Activated naive CD4-positive, alpha-beta T cell treated with anti-CD3 and anti-CD28 coated beads, Interleukin-2, amount 50 U/mL, for 24 hours (primary cell): Measurements from ENCODE around the gene CREB5.

Source experiments
- H3K27ac Mint-ChIP-seq: one replicate; pipeline ENCODE4 v1.8.0; 2021; ENCODE audit warnings: mild to moderate bottlenecking, mixed read lengths
- H3K27me3 Mint-ChIP-seq: one replicate; pipeline ENCODE4 v1.8.0; 2021; ENCODE audit warnings: mixed read lengths
- H3K36me3 Mint-ChIP-seq: one replicate; pipeline ENCODE4 v1.8.0; 2021; ENCODE audit warnings: mixed read lengths
- H3K4me1 Mint-ChIP-seq: one replicate; pipeline ENCODE4 v1.8.0; 2021; ENCODE audit warnings: mixed read lengths
- H3K4me3 Mint-ChIP-seq: one replicate; pipeline ENCODE4 v1.8.0; 2021; ENCODE audit warnings: mild to moderate bottlenecking, mixed read lengths
- H3K9me3 Mint-ChIP-seq: one replicate; pipeline ENCODE4 v1.8.0; 2021; ENCODE audit warnings: mixed read lengths

CREB5 gene

DNA sequence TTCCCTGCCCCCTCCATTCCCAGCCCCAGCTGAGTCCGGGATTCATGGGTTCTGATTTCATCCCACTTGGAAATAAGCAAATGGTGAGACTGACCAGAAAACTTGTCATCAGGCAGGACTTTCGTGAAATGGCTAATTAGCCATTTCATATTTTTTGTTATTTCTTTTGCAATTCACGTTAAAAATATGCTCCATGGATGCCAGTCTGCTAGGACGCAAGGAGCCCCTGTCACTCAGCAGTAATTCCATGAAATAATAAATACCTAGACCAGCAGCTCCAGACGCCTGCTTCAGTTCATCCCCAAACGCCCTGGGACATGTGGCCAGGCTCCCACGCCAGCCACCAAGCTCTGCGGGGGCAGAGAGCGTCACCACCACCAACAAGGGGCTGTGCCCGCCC, 434.9 kb downstream of the CREB5 start:
- Mint-ChIP-seq H3K4me3 (no peak overlapping the region), H3K36me3 (no peaks in the 10 kb centered on the region), H3K27ac (no peak overlapping the region), H3K9me3 (no peaks in the 10 kb centered on the region), H3K27me3 (peaks cover 19% of the 10 kb centered on the region), H3K4me1 (no peaks in the 10 kb centered on the region)

DNA sequence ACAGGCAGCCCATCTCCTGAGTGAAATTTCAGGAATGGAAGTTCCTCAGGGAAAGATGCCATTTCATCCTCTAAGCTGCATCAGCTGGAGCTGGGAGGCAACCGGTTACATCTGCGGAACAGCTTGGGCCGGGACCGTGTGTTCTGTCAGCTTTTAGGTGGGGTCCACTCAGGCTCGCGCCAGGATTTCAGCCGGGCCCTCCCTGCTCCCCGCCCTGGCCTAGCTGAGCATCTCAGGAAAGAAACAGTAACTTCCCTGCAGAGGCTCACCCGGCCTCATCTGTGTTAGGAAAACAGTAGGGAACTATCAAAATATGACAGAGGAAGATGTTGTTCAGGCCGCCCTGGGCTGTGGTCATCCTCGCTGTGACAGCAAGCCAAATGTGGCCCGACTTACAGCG, 435.4 kb downstream of the CREB5 start:
- Mint-ChIP-seq H3K9me3 (no peaks in the 10 kb centered on the region), H3K27me3 (peaks cover 19% of the 10 kb centered on the region), H3K4me3 (no peak overlapping the region), H3K27ac (no peak overlapping the region), H3K36me3 (no peaks in the 10 kb centered on the region), H3K4me1 (no peaks in the 10 kb centered on the region)

DNA sequence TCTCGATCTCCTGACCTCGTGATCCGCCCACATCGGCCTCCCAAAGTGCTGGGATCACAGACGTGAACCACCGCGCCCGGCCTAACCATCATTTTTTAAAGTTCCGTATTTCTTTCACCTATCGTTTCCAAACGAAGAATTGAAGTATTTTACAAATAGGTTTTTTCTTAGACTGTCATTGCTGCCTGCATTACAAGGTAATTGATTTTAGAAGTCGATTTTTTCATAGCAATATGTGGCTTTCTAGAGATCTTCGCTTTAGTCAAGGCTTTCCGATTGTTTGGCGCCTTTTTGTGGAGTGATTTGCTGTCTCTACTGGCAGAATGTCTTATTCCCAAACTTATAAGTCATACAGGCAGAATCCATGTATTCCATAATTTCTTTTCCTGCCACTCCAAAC, 436.6 kb downstream of the CREB5 start:
- Mint-ChIP-seq H3K27ac (no peak overlapping the region), H3K36me3 (no peaks in the 10 kb centered on the region), H3K27me3 (peaks cover 24% of the 10 kb centered on the region), H3K9me3 (no peaks in the 10 kb centered on the region), H3K4me3 (no peak overlapping the region), H3K4me1 (peaks cover 7% of the 10 kb centered on the region)

DNA sequence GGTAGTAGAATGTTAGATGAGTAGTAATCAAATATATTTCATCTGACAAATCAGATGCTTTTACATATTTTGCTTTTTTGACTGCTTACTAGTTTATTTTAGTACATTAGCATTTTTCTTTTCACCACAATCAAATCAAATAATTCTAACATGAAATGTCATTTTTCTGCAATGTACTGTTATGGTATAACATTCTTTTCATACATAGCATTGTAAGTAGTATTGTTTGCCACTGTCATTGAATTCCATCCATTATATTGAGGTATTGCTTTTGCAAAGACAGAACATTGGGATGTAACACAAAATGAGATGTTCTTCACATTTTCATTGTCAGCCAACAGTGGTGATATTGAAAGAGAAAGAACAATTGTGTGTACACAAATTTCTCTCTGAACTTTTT, 438.4 kb downstream of the CREB5 start:
- no peak overlapping the region for H3K27ac Mint-ChIP-seq
- H3K27me3 Mint-ChIP-seq, result peaks cover 28% of the 10 kb centered on the region
- H3K4me1 Mint-ChIP-seq, result peaks cover 11% of the 10 kb centered on the region
- no peaks in the 10 kb centered on the region for H3K9me3 Mint-ChIP-seq
- H3K4me3 Mint-ChIP-seq, result no peak overlapping the region
- H3K36me3 Mint-ChIP-seq, result no peaks in the 10 kb centered on the region

DNA sequence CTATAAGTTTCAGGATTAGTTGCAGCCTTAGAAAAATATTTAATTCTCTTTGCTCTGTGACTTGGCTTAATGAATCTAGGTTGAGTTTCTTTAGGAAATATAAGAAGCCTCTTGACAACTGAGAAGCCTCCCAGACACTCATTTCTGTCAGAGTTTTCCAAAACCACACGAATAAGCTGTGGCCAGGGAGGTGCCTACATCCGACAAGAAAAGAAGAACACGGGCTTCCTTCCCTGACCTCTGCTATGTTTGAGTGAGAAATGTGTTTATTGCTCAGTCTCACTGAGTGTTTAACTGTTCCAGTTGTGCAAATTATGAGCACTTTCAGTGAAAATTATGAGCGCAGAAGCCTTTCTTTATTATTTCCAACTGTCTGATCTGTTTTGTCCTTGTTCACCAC, 440.8 kb downstream of the CREB5 start:
- Mint-ChIP-seq H3K4me3 (peak overlapping the region; percentile 79), H3K36me3 (no peaks in the 10 kb centered on the region), H3K27ac (no peak overlapping the region), H3K9me3 (no peaks in the 10 kb centered on the region), H3K27me3 (peaks cover 42% of the 10 kb centered on the region), H3K4me1 (peaks cover 11% of the 10 kb centered on the region)

DNA sequence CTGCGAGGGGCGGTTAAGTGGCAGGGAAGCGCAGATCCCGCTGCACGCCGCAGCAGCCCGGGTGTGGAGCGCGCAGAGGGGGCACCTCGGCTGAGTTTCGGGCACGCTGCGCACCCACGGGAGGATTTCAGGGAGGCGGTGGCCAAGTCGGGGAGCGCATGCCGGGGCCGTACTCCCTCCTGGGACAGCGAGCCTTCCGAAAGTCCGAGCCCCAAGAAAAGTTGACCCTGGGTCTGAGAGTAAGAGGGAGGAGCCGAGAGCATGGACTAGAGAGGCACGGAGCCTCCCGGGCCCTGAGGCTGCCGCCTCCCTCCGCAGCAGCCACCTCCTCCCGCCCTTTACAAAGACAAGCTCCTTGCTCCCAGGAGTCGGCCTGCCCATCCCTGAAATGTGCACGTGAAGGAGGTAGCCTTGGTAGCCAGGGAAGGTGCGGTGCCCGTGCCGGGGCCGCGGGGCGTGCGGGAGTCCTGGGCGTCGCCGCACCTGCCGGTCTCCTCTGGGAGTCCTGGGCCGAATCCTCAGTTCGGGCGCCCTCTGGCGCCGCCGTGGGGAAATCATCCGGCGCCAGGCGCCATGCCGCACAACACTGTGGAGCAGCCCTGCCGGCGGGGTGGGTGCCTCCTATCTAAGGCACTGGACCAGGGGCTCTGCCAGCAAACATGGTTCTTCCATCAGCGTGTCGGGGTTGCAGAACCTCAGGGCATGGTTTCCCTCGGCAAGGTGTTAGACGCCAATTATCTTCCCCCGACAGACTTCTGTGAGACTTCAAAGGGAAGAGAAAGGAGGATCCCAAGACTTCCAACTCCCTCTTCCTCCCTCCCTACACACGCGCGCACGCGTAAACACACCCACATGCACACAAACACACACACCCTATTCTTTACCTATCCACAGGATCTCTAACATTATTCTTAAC, 441.8 kb downstream of the CREB5 start:
- Mint-ChIP-seq H3K27ac (no peak overlapping the region), H3K4me3 (peak overlapping the region; percentile 79), H3K36me3 (no peaks in the 10 kb centered on the region), H3K4me1 (peaks cover 11% of the 10 kb centered on the region), H3K9me3 (no peaks in the 10 kb centered on the region), H3K27me3 (peaks cover 41% of the 10 kb centered on the region)

DNA sequence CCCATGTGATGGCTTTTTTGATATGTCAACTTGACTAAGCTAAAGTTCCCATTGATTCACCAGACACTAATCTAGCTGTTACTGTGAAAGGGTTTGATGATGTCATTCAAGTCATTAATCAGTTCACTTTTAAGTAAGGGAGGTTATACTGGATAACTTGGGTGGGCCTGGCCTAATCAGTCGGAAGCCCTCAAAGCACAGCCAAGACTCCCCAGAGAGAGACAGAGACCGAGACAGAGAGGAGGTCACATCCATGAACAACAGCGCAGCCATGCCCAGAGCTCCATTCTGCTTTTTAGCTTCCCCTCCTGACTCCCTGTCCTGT, 442.4 kb downstream of the CREB5 start:
- H3K4me1 Mint-ChIP-seq, result peaks cover 11% of the 10 kb centered on the region
- no peaks in the 10 kb centered on the region for H3K36me3 Mint-ChIP-seq
- H3K9me3 Mint-ChIP-seq, result no peaks in the 10 kb centered on the region
- no peak overlapping the region for H3K27ac Mint-ChIP-seq
- peak overlapping the region; percentile 79 for H3K4me3 Mint-ChIP-seq
- peaks cover 43% of the 10 kb centered on the region for H3K27me3 Mint-ChIP-seq

DNA sequence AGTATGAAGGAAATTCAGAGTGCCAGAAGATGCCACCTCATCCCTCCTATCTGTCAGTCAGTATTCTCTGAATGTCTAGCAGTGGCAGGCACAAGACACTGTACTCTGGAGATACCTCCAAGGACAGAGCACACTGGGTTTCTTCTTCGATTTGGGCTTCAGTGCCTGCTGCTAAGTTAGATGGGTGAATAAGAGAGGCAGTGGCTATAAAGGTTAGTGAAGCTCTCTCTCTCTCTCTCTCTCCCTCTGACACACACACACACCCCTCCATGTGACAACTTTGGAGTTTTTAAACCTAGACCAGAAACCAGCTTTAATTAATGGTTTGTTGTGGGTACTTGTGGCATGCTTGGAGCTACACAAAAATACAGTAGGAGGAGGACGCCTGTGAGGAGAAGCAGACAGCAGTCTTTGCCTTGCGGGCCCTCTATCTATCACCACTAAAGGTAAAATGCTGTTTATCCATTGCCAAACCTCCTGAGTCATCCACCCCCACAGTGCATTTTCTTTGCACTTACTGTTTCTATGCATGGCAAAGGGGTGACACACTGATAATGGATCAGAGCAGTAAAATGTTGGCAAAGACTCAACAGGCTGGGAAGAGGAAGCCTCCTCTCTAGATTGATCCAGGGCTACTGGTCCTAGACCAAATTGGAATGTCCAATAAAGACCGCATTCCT, 443.4 kb downstream of the CREB5 start:
- no peaks in the 10 kb centered on the region for H3K36me3 Mint-ChIP-seq
- no peak overlapping the region for H3K27ac Mint-ChIP-seq
- H3K4me1 Mint-ChIP-seq, result peaks cover 11% of the 10 kb centered on the region
- H3K9me3 Mint-ChIP-seq, result no peaks in the 10 kb centered on the region
- H3K4me3 Mint-ChIP-seq, result no peak overlapping the region
- H3K27me3 Mint-ChIP-seq, result peaks cover 42% of the 10 kb centered on the region

DNA sequence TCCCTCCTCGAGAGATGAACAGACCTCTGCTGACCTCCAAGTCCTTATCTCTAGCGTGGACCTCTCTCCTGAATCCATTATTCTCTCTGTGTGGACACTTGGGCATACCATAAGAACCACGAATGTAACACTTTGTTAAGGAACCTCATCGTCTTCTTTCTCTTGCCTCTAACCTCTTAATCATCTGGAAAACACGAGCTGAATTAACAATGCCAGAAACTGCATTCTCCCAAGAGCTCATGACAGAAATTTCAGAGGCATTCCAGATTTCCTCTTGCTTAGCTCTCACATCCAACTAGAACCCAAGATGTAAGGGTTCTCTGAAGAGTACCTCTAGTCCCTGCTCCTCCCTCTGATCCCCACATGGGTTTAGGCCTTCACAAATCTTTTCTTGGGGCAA, 444.3 kb downstream of the CREB5 start:
- Mint-ChIP-seq H3K4me3 (no peak overlapping the region), H3K27ac (no peak overlapping the region), H3K9me3 (no peaks in the 10 kb centered on the region), H3K4me1 (peaks cover 11% of the 10 kb centered on the region), H3K36me3 (no peaks in the 10 kb centered on the region), H3K27me3 (peaks cover 41% of the 10 kb centered on the region)

DNA sequence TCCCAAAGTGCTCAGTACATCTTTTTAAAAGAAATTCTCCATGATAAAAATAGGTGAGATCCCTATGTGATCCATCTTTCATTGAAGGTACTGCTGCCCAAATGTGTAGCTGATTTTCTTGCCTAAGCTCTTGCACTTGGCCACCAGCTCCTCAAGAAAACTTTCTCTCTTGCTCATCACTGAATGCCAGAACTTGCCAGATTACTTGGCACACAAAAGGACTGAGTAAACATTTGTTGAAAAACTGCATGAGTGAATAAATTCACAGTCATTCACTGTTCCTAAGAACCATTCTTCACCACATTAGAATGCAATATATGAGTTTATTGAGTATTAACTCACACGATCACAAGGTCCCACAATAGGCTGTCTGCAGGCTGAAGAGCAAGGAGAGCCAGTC, 445.9 kb downstream of the CREB5 start:
- Mint-ChIP-seq H3K27ac (no peak overlapping the region), H3K4me1 (peaks cover 10% of the 10 kb centered on the region), H3K36me3 (no peaks in the 10 kb centered on the region), H3K27me3 (peaks cover 33% of the 10 kb centered on the region), H3K9me3 (no peaks in the 10 kb centered on the region), H3K4me3 (no peak overlapping the region)

DNA sequence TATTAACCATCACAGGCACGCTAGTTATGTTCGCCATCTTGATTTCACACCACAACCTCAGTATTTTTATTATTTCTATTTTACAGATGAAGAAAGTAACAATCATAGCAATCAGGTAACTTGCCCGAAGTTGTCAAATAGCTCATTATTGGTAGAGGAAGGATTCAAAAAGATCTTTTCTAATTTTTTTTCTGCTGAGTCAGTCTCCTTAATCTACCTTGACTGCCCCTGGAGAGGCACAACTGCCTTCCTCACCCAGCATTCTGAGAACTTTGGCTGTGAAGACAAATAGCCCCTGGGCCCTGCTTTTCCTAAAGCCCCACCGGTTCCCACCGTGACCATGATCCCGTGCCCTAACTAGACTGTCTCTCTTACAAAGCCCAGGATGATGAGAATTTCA, 446.6 kb downstream of the CREB5 start:
- H3K9me3 Mint-ChIP-seq, result no peaks in the 10 kb centered on the region
- H3K27ac Mint-ChIP-seq, result no peak overlapping the region
- H3K27me3 Mint-ChIP-seq, result peaks cover 29% of the 10 kb centered on the region

DNA sequence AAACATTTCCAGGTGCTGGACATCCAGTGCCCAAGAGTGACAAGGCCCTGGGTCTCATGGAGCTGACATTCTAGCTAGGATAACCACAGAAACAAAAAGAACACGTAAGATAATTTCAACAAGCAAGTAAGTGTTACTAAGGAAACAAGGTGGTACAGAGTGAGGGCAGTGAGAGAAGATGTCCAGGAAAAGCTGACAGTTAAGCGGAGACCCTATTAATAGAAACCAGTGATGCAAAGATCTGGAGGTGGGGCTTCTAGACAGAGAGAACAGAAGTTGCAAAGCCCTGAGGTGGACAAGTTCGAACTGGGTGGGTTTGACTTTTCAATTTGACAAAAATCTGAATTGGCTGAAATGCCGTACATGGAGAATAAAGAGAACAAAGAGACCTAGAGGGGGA, 449.5 kb downstream of the CREB5 start:
- Mint-ChIP-seq H3K27me3 (peaks cover 17% of the 10 kb centered on the region), H3K27ac (no peak overlapping the region), H3K4me3 (no peak overlapping the region), H3K9me3 (no peaks in the 10 kb centered on the region), H3K4me1 (no peaks in the 10 kb centered on the region), H3K36me3 (no peaks in the 10 kb centered on the region)

More for the DNA sequence above, 446.6 kb downstream of the CREB5 start:
- Mint-ChIP-seq H3K4me3 (no peak overlapping the region), H3K36me3 (no peaks in the 10 kb centered on the region), H3K4me1 (peaks cover 4% of the 10 kb centered on the region)

DNA sequence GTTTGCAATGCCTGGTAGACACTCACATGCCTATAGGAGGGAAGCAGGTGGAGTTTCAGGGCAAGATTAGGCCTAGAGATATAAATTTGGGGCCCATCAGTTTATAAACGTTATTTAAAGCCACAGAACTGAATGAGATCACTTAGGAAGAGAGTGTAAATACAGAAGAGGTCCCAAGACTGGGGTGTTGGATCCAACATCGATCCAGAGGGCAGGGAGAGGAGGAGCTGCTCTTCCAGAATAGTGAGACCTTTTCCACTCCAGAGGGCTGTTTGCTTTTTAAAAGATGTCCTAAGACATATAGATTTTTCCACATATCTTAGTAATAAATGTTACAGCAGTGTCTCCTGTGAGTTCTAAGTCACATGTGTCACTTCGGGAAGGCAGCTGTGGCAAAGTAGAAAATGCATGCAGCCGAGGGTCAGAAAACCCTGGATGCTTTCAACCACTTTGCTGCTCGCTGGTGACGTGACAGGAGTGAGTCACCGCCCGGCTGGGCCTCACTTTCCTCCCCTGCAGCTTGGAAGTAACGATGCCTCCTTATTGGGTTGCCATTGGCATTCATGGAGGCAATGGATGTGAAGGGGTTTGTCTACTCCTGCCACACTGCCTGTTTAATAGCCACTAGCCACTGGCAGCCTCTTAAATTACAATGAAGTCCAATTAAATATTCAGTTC, 450.4 kb downstream of the CREB5 start:
- H3K27ac Mint-ChIP-seq, result no peak overlapping the region
- no peaks in the 10 kb centered on the region for H3K36me3 Mint-ChIP-seq
- H3K9me3 Mint-ChIP-seq, result no peaks in the 10 kb centered on the region
- no peaks in the 10 kb centered on the region for H3K4me1 Mint-ChIP-seq
- no peak overlapping the region for H3K4me3 Mint-ChIP-seq
- peaks cover 15% of the 10 kb centered on the region for H3K27me3 Mint-ChIP-seq

DNA sequence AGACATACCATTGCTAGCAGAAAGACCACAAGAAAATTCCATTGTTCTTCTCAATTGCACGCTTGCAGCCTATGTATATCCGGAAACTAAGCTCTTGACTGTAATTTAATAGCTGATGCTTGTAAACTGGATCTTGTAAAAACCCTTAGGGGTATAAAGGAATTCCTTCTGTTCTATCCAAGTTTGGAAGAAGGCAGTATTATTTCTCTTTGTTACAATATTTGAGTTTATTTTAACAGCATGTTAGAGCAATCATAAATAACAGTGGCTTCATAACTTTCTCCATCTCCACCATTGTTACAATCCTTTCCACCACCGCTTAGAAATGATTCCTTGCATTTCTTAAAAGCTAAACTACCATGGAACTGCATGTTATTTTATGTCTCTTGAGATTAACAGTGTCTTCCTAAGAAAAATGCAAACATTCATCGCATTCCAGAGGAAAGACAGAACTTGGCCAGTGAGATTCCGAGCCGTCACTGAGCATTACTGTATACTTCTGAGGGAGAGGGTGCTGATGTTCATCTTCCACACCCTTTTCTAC, 453.4 kb downstream of the CREB5 start:
- H3K27ac Mint-ChIP-seq, result no peak overlapping the region
- no peak overlapping the region for H3K4me3 Mint-ChIP-seq
- no peaks in the 10 kb centered on the region for H3K9me3 Mint-ChIP-seq
- H3K36me3 Mint-ChIP-seq, result no peaks in the 10 kb centered on the region
- H3K27me3 Mint-ChIP-seq, result peaks cover 10% of the 10 kb centered on the region
- H3K4me1 Mint-ChIP-seq, result no peaks in the 10 kb centered on the region

DNA sequence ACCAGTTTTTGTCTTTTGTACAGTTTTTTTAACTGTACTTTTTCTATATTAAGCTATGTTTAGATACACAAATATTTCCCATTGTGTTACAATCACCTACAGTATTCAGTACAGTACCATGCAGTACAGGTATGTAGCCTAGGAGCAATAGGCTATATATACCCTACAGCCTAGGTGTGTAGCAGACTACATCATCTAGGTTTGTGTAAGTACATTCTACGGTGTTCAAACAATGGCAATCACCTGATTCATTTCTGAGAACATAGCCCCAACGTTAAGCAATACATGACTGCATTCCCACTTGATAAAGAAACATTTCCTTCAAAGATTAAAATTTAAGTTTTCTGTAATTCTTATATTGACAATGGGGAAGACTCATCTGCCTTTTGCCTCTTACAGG, 456.4 kb downstream of the CREB5 start:
- H3K27ac Mint-ChIP-seq, result no peak overlapping the region
- H3K36me3 Mint-ChIP-seq, result no peaks in the 10 kb centered on the region
- H3K27me3 Mint-ChIP-seq, result peaks cover 10% of the 10 kb centered on the region
- H3K9me3 Mint-ChIP-seq, result no peaks in the 10 kb centered on the region
- H3K4me1 Mint-ChIP-seq, result no peaks in the 10 kb centered on the region
- H3K4me3 Mint-ChIP-seq, result no peak overlapping the region

DNA sequence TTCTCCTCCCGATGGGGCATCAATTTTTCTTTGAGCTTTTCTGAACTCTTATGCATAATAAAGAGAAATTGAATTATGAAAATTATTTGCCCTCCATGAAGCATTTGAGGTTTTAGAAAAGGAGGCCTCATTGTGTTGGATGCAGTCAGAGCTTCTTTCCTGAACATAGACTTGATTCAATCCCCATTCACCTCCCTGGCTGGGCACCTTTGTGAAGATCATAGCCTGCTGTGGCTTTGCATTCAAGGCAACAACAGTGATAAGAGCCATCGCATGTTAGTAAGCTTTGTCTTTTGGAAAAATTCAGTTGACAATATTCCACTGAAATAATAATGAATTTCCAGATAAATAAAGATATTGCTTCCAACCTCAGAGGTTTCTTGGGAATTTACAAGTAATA, 458.8 kb downstream of the CREB5 start:
- no peaks in the 10 kb centered on the region for H3K4me1 Mint-ChIP-seq
- peaks cover 6% of the 10 kb centered on the region for H3K27me3 Mint-ChIP-seq
- no peak overlapping the region for H3K27ac Mint-ChIP-seq
- no peaks in the 10 kb centered on the region for H3K36me3 Mint-ChIP-seq
- no peak overlapping the region for H3K4me3 Mint-ChIP-seq
- H3K9me3 Mint-ChIP-seq, result no peaks in the 10 kb centered on the region
